DND-41 (cell line): ENCODE measurements around the gene TPRG1.

ENCODE experiments used
- CTCF ChIP-seq: IDR thresholded peaks from 2 replicates; pipeline ENCODE4 v1.5.1; 2012; ENCODE audit warnings: borderline replicate concordance, low read length, moderate library complexity, mild to moderate bottlenecking; ENCODE audit not compliant: poor library complexity, severe bottlenecking; ENCODE audit errors: extremely low read depth
- EZH2 ChIP-seq: IDR thresholded peaks from 3 replicates; pipeline ENCODE4 v1.6.1; 2012; ENCODE audit warnings: borderline replicate concordance, low read depth, mild to moderate bottlenecking, moderate library complexity, low read length, inconsistent platforms; ENCODE audit not compliant: severe bottlenecking

- TF ChIP-seq CTCF (no peak), EZH2 (no peak)
These were observed 16.7 kb downstream of the TPRG1 start for GRCh38 chr3:189188466-189188865.
